BJ (cell line): ENCODE data around the gene SPARC. TPM values are rescaled to one million over a fixed set of nuclear protein-coding genes. Genes with fewer than 3 reads are reported as not detected.

Source experiments
- CTCF ChIA-PET: fragments of 350-600 bp; formaldehyde crosslinking; extraction: SDS; loops from one replicate; lab custom pipeline; 2021; ENCODE audit warnings: antibody characterized with exemption, inconsistent platforms; lab: Yijun Ruan, JAX
- POLR2A ChIA-PET: fragments of 300-600 bp; sonication (Branson Sonifier 250); formaldehyde crosslinking; extraction: SDS; loops from one replicate; lab custom pipeline; 2021; ENCODE audit warnings: antibody characterized with exemption; lab: Charles Lee
- DNase-seq: peaks from one replicate; pipeline ENCODE4 v3.0.0-alpha.2; 2011; ENCODE audit warnings: low read depth
- H3K27me3 ChIP-seq: 2 replicates; pipeline ENCODE4 v1.6.0; 2011; ENCODE audit warnings: low read length; ENCODE audit not compliant: control insufficient read depth, insufficient read depth
- H3K36me3 ChIP-seq: 2 replicates; pipeline ENCODE4 v1.5.1; 2011; ENCODE audit warnings: low read length; ENCODE audit not compliant: control insufficient read depth, insufficient read depth
- H3K4me3 ChIP-seq: 2 replicates; pipeline ENCODE4 v1.5.1; 2011; ENCODE audit warnings: low read depth, mild to moderate bottlenecking, control low read depth, low read length
- CTCF ChIP-seq: IDR thresholded peaks from 2 replicates; pipeline ENCODE4 v1.5.1; 2011; ENCODE audit warnings: low read depth, mild to moderate bottlenecking, control low read depth, inconsistent platforms, low read length, moderate library complexity; ENCODE audit not compliant: insufficient read depth
- polyA plus RNA-seq: library from polyadenylated mRNA; depleted of rRNA; stranded (reverse); fragments of >200 nt; gene quantifications from 2 replicates; pipeline ENCODE4 v1.2.3, GENCODE V29; 2011; rRNA removed
- small RNA-seq: library from RNA; depleted of rRNA; stranded (forward); fragments of <200 nt; gene quantifications from one replicate; pipeline ENCODE3, GENCODE V24; 2012; ENCODE audit warnings: low replicate concordance, low read depth; ENCODE audit not compliant: insufficient read length

SPARC gene
- polyA plus RNA-seq, 1 experiment, result 17,277 TPM

GRCh38 chr5:151614565-151614964 is 72.2 kb downstream of the SPARC start:
- TF ChIP-seq CTCF, result no peak
- Histone ChIP-seq H3K4me3 (no peak overlapping the region), H3K27me3 (peaks cover 3% of the 10 kb centered on the region; the same call in 1 of the 2 replicates), H3K36me3 (no peaks in the 10 kb centered on the region)
- no peak for DNase-seq
- ChIA-PET CTCF (no interaction called here), POLR2A (no interaction called here)

GRCh38 chr5:151612689-151613427 is 73.9 kb downstream of the SPARC start:
- no peak for DNase-seq
- ChIA-PET CTCF (no interaction called here), POLR2A (no interaction called here)
- Histone ChIP-seq H3K4me3 (no peak overlapping the region), H3K36me3 (no peaks in the 10 kb centered on the region), H3K27me3 (peaks cover 3% of the 10 kb centered on the region; the same call in 1 of the 2 replicates)
- TF ChIP-seq CTCF, result no peak

GRCh38 chr5:151611127-151611775 is 75.5 kb downstream of the SPARC start:
- ChIA-PET POLR2A (no interaction called here), CTCF (interaction anchor here (1.1 to 1.3 kb wide), 2 partner anchors 11 to 41 kb away, joined by 3 read pairs; no protein-coding TSS in a partner anchor)
- TF ChIP-seq CTCF, result no peak
- H3K36me3 ChIP-seq, result no peaks in the 10 kb centered on the region
- peaks cover 5% of the 10 kb centered on the region for H3K27me3 ChIP-seq
- DNase-seq, result no peak
- H3K4me3 ChIP-seq, result no peak overlapping the region

Small RNA genes within 50 kb of the gene (small RNA-seq; reads per million reads assigned to genes)
- not detected for gene RN7SKP232

Other genes with a start within 250 kb of the SPARC start
- 21.2 and 26.0 TPM in 2 replicates for gene SLC36A1, start 239.3 kb downstream of the SPARC start, polyA plus RNA-seq
- gene FAT2, start 95.6 kb downstream of the SPARC start, polyA plus RNA-seq, result not detected in 2 replicates
- 156 and 187 TPM in 2 replicates for gene ATOX1, start 71.7 kb upstream of the SPARC start, polyA plus RNA-seq
- 59.1 and 100 TPM in 2 replicates for gene G3BP1, start 85.0 kb upstream of the SPARC start, polyA plus RNA-seq
- not detected in 2 replicates for gene GLRA1, start 237.9 kb upstream of the SPARC start, polyA plus RNA-seq